Thoracic aorta (tissue), 2 donors: ENCODE data around the gene CHIT1. TPM values are rescaled to one million over a fixed set of nuclear protein-coding genes. Genes with fewer than 3 reads are reported as not detected.

Experiments
- ATAC-seq: fragments of 150-250 bp; one replicate; pipeline ENCODE4 v1.8.0; 2017; ENCODE audit warnings: low read depth; ENCODE audit not compliant: insufficient number of reproducible peaks, low FRiP score
- DNase-seq: peaks from one replicate; pipeline ENCODE4 v3.0.0-alpha.2; 2020; ENCODE audit warnings: low spot score
- H3K27ac ChIP-seq, 2 donors: fragments of 200-600 bp; sonication (generic); 1 replicate in 1 of 2; 2 replicates in 1 of 2; pipeline ENCODE4 v1.5.1; 2016; ENCODE audit warnings: mild to moderate bottlenecking in 2 of 2, moderate library complexity in 2 of 2
- H3K27me3 ChIP-seq: fragments of 200-600 bp; sonication (generic); replicated peaks from 2 replicates; pipeline ENCODE4 v1.6.0; 2016; ENCODE audit warnings: mild to moderate bottlenecking; ENCODE audit not compliant: insufficient read depth
- H3K36me3 ChIP-seq: fragments of 200-600 bp; sonication (generic); one replicate; pipeline ENCODE4 v1.5.1; 2016
- H3K4me1 ChIP-seq, 2 donors: fragments of 200-600 bp; sonication (generic); 1 replicate in 1 of 2; 2 replicates in 1 of 2; pipeline versions ENCODE4 v1.5.1 to v1.6.0; 2016; ENCODE audit warnings: low read depth in 2 of 2, mild to moderate bottlenecking in 1 of 2; ENCODE audit not compliant: control insufficient read depth in 1 of 2
- H3K4me3 ChIP-seq: fragments of 200-600 bp; sonication (generic); 2 replicates; pipeline ENCODE4 v1.5.1; 2016; ENCODE audit warnings: mild to moderate bottlenecking
- H3K9me3 ChIP-seq: fragments of 200-600 bp; sonication (generic); 2 replicates; pipeline ENCODE4 v1.5.1; 2016
- total RNA-seq, 2 donors: library from RNA; depleted of rRNA; stranded (reverse); fragments of >200 nt; gene quantifications; one replicate each; pipeline versions ENCODE4 v1.1.0 to v1.2.3, GENCODE V29; 2016
- TF ChIP-seq, protein P1 (sequence below): fragments of 200-600 bp; sonication (generic); IDR thresholded peaks from one replicate; pipeline ENCODE4 v1.5.1; 2019; ENCODE audit warnings: antibody characterized with exemption

The CHIT1 gene
- total RNA-seq, 2 donors from 2014 or later, result 0.14 to 0.41 TPM

DNA sequence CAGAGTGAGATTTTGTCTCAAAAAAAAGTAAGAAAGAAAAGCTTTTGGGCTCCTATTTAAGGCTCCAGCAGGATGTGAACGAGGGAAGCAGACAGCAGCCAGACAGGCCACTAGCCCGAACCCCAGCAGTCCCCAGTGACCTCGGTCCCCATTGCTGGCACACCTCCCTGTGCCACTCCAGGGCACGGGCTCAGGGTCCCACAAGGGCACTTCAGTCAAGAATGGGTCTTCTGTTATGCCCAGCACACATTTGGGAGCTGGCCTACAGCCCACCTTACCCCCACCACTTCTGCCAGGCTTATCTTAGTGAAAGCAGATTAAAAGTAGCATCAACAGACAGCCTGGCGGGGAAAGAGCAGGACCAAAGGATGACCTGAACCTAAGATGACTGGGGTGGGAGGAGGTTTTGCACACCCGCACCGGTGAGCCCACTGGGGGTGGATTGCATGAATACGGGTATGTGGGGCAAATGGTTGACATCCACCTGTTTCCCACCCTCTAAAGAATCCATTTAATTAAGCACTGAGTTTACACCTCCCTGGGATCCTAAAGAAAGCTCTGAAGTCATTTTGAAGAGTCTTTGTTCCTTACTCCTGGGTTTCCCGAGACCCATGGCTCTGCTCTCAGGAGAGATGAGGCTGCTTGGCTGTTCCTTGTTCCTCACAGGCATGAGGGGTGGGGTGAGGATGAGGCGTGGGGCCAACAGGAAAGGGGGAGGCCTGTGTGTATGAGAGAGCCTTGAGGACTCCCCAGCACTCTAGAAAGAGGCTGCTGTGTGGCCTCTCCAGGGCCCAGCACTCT is 47.7 kb downstream of the CHIT1 start:
- Histone ChIP-seq H3K27ac (no peak overlapping the region), H3K4me3 (no peak overlapping the region), H3K36me3 (no peaks in the 10 kb centered on the region), H3K27me3 (no peaks in the 10 kb centered on the region), H3K4me1 (no peaks in the 10 kb centered on the region), H3K9me3 (no peaks in the 10 kb centered on the region)
- DNase-seq (no peak), ATAC-seq (no peak)
- TF ChIP-seq, protein P1, sequence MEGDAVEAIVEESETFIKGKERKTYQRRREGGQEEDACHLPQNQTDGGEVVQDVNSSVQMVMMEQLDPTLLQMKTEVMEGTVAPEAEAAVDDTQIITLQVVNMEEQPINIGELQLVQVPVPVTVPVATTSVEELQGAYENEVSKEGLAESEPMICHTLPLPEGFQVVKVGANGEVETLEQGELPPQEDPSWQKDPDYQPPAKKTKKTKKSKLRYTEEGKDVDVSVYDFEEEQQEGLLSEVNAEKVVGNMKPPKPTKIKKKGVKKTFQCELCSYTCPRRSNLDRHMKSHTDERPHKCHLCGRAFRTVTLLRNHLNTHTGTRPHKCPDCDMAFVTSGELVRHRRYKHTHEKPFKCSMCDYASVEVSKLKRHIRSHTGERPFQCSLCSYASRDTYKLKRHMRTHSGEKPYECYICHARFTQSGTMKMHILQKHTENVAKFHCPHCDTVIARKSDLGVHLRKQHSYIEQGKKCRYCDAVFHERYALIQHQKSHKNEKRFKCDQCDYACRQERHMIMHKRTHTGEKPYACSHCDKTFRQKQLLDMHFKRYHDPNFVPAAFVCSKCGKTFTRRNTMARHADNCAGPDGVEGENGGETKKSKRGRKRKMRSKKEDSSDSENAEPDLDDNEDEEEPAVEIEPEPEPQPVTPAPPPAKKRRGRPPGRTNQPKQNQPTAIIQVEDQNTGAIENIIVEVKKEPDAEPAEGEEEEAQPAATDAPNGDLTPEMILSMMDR, result no peak

- Histone ChIP-seq H3K27me3 (no peaks in the 10 kb centered on the region), H3K4me1 (no peaks in the 10 kb centered on the region), H3K36me3 (no peaks in the 10 kb centered on the region), H3K27ac (no peak overlapping the region), H3K4me3 (no peak overlapping the region), H3K9me3 (no peaks in the 10 kb centered on the region)
- ATAC-seq (no peak), DNase-seq (no peak)
- TF ChIP-seq, protein P1, result no peak
Measured at GRCh38 chr1:203180611-203181330, 48.7 kb downstream of the CHIT1 start.

GRCh38 chr1:203179667-203180005 is 49.8 kb downstream of the CHIT1 start:
- Histone ChIP-seq H3K4me1 (no peaks in the 10 kb centered on the region), H3K27me3 (no peaks in the 10 kb centered on the region), H3K27ac (no peak overlapping the region), H3K4me3 (no peak overlapping the region), H3K9me3 (no peaks in the 10 kb centered on the region), H3K36me3 (no peaks in the 10 kb centered on the region)
- DNase-seq (no peak), ATAC-seq (no peak)
- TF ChIP-seq, protein P1, result no peak

GRCh38 chr1:203178821-203179666 is 50.4 kb downstream of the CHIT1 start:
- H3K4me1 ChIP-seq, result no peaks in the 10 kb centered on the region
- no peak overlapping the region for H3K4me3 ChIP-seq
- no peaks in the 10 kb centered on the region for H3K9me3 ChIP-seq
- H3K27me3 ChIP-seq, result no peaks in the 10 kb centered on the region
- H3K27ac ChIP-seq, result no peak overlapping the region
- TF ChIP-seq, protein P1, result no peak
- ATAC-seq (no peak), DNase-seq (no peak)
- H3K36me3 ChIP-seq, result no peaks in the 10 kb centered on the region

- Histone ChIP-seq H3K9me3 (no peaks in the 10 kb centered on the region), H3K36me3 (no peaks in the 10 kb centered on the region), H3K27me3 (no peaks in the 10 kb centered on the region), H3K27ac (no peak overlapping the region), H3K4me3 (no peak overlapping the region), H3K4me1 (no peaks in the 10 kb centered on the region)
- TF ChIP-seq, protein P1, result no peak
- no peak for DNase-seq
- no peak for ATAC-seq
Measured at GRCh38 chr1:203178083-203178482, 51.4 kb downstream of the CHIT1 start.
